MG63 (cell line): ENCODE results near the gene ARHGAP8. TPM values are rescaled to one million over a fixed set of nuclear protein-coding genes. Genes with fewer than 3 reads are reported as not detected.

Source experiments
- DNase-seq: peaks from one replicate; pipeline ENCODE4 v3.0.0-alpha.2; 2020
- H3K27me3 ChIP-seq: fragments of 250-450 bp; sonication (Bioruptor Pico); 2 replicates; pipeline ENCODE4 v1.5.1; 2020; ENCODE audit warnings: mild to moderate bottlenecking, moderate library complexity
- H3K36me3 ChIP-seq: fragments of 250-450 bp; sonication (Bioruptor Pico); 2 replicates; pipeline ENCODE4 v1.5.1; 2020; ENCODE audit warnings: mild to moderate bottlenecking, moderate library complexity
- H3K4me3 ChIP-seq: fragments of 250-450 bp; sonication (Bioruptor Pico); 2 replicates; pipeline ENCODE4 v1.5.1; 2020; ENCODE audit warnings: mild to moderate bottlenecking, moderate library complexity
- H3K9me3 ChIP-seq: fragments of 250-450 bp; sonication (Bioruptor Pico); 2 replicates; pipeline ENCODE4 v1.5.1; 2020; ENCODE audit warnings: mild to moderate bottlenecking, moderate library complexity
- total RNA-seq: library from RNA; depleted of rRNA; stranded (reverse); fragments of >200 nt; shearing (Covaris generic); gene quantifications from 2 replicates; pipeline ENCODE4 v1.2.3, GENCODE V29; 2014; ENCODE audit warnings: low replicate concordance; rRNA removed

ARHGAP8 gene
- total RNA-seq, result not detected in 2 replicates

DNA sequence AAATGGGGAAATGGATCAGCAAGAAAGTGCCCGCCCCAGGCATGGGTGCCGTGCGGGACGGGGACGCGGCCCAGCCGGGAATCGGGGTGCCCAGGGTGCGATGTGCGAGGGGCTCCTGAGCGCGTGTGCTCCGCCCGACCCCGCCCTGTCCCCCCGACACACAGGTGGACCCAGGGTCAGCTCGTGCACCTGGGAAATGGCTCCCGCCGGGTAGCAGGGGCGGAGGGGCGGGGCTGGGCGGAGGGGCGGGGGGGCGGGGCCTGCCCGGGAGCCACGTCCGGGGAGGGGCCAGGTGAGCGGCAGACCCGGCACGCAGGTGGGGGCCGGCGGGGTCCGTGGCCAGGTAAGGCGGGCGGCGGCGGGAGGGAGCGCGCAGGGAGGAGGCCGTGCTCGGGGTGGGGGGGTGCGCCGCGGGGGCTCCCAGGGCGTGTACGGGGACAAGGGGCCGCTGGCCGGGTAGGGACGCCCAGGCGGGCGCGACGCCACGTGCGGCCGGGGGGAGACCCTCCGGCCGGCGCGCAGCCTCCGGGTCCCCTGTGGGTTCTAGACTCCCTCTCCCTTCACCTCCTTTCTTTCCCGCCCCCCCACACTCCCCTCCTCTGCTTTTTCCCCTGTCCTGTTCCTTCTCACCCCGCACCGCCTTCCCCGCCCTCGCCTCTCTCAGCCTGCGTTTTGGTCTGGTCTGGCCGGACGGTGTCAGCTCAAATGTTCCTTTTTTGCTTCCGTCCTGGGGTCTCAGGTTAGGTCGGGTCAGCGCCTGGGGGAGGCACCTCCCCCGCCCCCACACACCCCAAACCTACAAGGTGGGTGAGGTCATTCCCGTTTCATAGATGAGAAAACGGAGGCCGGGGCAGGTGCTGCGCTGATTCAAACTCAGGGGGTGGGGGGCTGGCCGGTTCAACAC is at the start of gene ARHGAP8:
TSS of gene ARHGAP8 (plus strand) at position 291 of the 904 bp plus-strand sequence. CDS start 33,953 bp downstream, outside the sequence.
- Histone ChIP-seq H3K9me3 (no peaks in the 10 kb centered on the region), H3K4me3 (no peak within 1 kb of the TSS), H3K27me3 (no peaks in the 10 kb centered on the region), H3K36me3 (no peaks in the 10 kb centered on the region)
- DNase-seq, result no peak

- Histone ChIP-seq H3K9me3 (no peaks in the 10 kb centered on the region), H3K36me3 (peaks cover 3% of the 10 kb centered on the region; the same call in 1 of the 2 replicates), H3K4me3 (peak overlapping the region; percentile 63), H3K27me3 (no peaks in the 10 kb centered on the region)
- DNase-seq, result no peak
Observed at GRCh38 chr22:44703255-44703870, 49.0 kb upstream of the ARHGAP8 start.

GRCh38 chr22:44704159-44705021 is 48.0 kb upstream of the ARHGAP8 start:
- Histone ChIP-seq H3K9me3 (no peaks in the 10 kb centered on the region), H3K4me3 (no peak overlapping the region), H3K27me3 (no peaks in the 10 kb centered on the region), H3K36me3 (peaks cover 3% of the 10 kb centered on the region)
- DNase-seq, result no peak

GRCh38 chr22:44705022-44705297 is 47.4 kb upstream of the ARHGAP8 start:
- Histone ChIP-seq H3K4me3 (no peak overlapping the region), H3K9me3 (no peaks in the 10 kb centered on the region), H3K36me3 (peaks cover 3% of the 10 kb centered on the region), H3K27me3 (no peaks in the 10 kb centered on the region)
- no peak for DNase-seq

GRCh38 chr22:44706488-44706887 is 45.9 kb upstream of the ARHGAP8 start:
- DNase-seq, result no peak
- Histone ChIP-seq H3K4me3 (no peak overlapping the region), H3K36me3 (peaks cover 3% of the 10 kb centered on the region), H3K9me3 (no peaks in the 10 kb centered on the region), H3K27me3 (no peaks in the 10 kb centered on the region)

DNA sequence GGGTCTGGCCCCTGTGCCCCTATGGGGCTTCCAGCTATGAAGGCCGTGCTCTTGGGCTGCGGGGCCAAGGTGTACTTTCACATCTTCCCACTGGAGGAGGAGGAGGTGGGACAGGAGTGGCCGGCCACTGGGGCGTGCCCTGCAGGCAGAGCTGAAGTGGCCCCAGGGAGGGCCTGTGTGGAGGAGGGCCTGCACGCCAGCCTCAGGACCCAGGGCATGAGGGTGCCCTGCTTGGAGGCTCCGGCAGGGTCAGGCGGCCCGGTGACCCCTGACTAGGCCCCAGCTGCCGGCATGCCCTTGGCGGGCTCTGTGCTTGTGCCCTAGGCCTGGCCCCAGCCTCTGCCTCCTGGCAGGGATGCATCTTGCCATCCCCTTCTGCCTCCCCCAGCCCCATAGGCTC is 45.2 kb upstream of the ARHGAP8 start:
- Histone ChIP-seq H3K27me3 (no peaks in the 10 kb centered on the region), H3K36me3 (peaks cover 3% of the 10 kb centered on the region), H3K9me3 (no peaks in the 10 kb centered on the region), H3K4me3 (no peak overlapping the region)
- DNase-seq, result no peak

GRCh38 chr22:44707752-44708151 is 44.6 kb upstream of the ARHGAP8 start:
- DNase-seq, result peak; percentile 77
- H3K27me3 ChIP-seq, result no peaks in the 10 kb centered on the region
- peaks cover 3% of the 10 kb centered on the region for H3K36me3 ChIP-seq
- no peaks in the 10 kb centered on the region for H3K9me3 ChIP-seq
- H3K4me3 ChIP-seq, result no peak overlapping the region

DNA sequence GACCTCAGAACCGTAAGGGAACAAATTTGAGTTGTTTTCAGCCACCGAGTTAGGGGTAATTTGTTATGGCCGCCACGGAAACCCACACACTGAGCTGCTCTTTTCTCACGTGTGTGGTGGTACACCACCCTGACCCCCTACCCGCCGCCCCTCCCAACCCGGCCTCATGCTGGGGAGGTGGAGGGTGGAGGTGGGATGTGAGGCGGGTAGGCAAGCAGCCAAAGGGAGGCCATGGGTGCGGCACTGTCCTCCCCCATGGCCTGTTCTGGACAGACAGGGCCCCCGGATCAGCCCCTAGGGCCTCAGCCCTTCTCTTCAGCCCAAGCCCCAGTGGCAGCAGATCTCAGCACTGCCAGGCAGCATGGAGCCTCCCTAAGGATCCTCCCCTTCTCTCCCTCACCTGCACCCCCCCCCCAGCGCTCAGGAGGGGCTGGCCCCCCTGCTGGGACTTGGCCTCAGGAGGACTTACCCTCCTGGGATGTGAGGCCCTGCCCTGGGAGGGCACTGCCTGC is 42.4 kb upstream of the ARHGAP8 start:
- Histone ChIP-seq H3K36me3 (no peaks in the 10 kb centered on the region; the same call in none of the 2 replicates), H3K4me3 (no peak overlapping the region), H3K27me3 (no peaks in the 10 kb centered on the region), H3K9me3 (no peaks in the 10 kb centered on the region)
- no peak for DNase-seq

- DNase-seq, result no peak
- H3K27me3 ChIP-seq, result no peaks in the 10 kb centered on the region
- H3K36me3 ChIP-seq, result no peaks in the 10 kb centered on the region; the same call in none of the 2 replicates
- H3K4me3 ChIP-seq, result no peak overlapping the region
- no peaks in the 10 kb centered on the region for H3K9me3 ChIP-seq
Observed at GRCh38 chr22:44710474-44711240, 41.7 kb upstream of the ARHGAP8 start.

GRCh38 chr22:44711241-44711560 is 41.2 kb upstream of the ARHGAP8 start:
- Histone ChIP-seq H3K27me3 (no peaks in the 10 kb centered on the region), H3K36me3 (no peaks in the 10 kb centered on the region; the same call in none of the 2 replicates), H3K4me3 (no peak overlapping the region), H3K9me3 (no peaks in the 10 kb centered on the region)
- DNase-seq, result no peak

DNA sequence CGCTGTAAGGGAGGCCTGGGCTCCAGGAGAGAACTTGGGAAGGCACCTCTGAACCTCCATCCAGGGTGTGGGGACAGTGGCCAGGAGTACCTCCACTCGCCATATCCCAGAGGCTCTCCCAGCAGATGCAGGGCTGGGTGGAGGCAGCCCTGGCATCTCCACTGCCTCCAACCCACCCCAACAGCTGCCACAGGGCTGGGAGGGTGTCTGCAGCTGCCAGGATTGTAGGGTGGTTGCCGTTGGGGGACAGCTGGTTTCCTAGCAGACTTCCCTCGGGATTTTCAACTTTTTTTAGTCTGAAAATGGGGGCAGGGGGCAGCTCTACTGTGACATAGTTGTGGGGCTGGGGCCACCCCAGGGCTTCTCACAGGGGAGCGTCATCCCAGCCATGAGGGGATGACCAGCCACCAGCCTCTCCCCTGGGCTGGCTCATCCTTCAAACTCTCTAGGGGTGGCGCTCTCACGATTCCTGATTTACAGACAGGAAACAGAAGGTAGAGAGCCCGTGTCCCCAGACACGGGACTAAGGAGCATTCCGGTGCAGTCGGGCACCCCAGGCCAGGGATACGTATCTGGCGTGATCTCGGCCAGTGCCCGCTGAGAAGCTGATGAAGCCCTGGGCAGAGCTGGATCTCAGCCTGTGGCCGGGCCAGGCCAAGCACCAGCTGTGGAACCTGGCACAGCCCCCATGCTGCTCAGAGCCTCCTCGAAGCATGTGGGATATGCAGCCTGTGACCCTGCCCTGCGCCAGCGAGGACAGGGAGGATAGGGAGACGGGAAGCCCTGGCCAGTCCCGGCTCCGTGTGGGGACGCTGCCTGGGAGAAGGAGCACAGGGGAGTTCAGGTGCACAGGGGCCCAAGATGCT is 40.5 kb upstream of the ARHGAP8 start:
- H3K4me3 ChIP-seq, result no peak overlapping the region
- H3K27me3 ChIP-seq, result no peaks in the 10 kb centered on the region
- H3K9me3 ChIP-seq, result no peaks in the 10 kb centered on the region
- DNase-seq, result peak; percentile 68
- H3K36me3 ChIP-seq, result no peaks in the 10 kb centered on the region; the same call in none of the 2 replicates

GRCh38 chr22:44712962-44713361 is 39.4 kb upstream of the ARHGAP8 start:
- Histone ChIP-seq H3K36me3 (no peaks in the 10 kb centered on the region; the same call in none of the 2 replicates), H3K4me3 (no peak overlapping the region), H3K27me3 (no peaks in the 10 kb centered on the region), H3K9me3 (no peaks in the 10 kb centered on the region)
- DNase-seq, result no peak

- H3K9me3 ChIP-seq, result no peaks in the 10 kb centered on the region
- no peaks in the 10 kb centered on the region; the same call in 1 of the 2 replicates for H3K36me3 ChIP-seq
- DNase-seq, result no peak
- no peak overlapping the region for H3K4me3 ChIP-seq
- H3K27me3 ChIP-seq, result no peaks in the 10 kb centered on the region
Observed at GRCh38 chr22:44714703-44715350, 37.5 kb upstream of the ARHGAP8 start.

- Histone ChIP-seq H3K27me3 (no peaks in the 10 kb centered on the region), H3K4me3 (no peak overlapping the region), H3K36me3 (no peaks in the 10 kb centered on the region; the same call in none of the 2 replicates), H3K9me3 (no peaks in the 10 kb centered on the region)
- DNase-seq, result no peak
Observed at GRCh38 chr22:44718418-44718817, 34.0 kb upstream of the ARHGAP8 start.
